T-helper 1 cell (primary cell): ENCODE measurements around the gene TRPC5OS.

Source experiments
- DNase-seq, 5 donors: peaks; one replicate each; pipeline ENCODE4 v3.0.0-alpha.2; 2012 to 2020
- total RNA-seq, 4 donors: gene quantifications; one replicate each; lab custom pipeline; 2026; lab: John Stamatoyannopoulos, UW

The TRPC5OS gene
- total RNA-seq: 0 reads per million in 4 donors

DNA sequence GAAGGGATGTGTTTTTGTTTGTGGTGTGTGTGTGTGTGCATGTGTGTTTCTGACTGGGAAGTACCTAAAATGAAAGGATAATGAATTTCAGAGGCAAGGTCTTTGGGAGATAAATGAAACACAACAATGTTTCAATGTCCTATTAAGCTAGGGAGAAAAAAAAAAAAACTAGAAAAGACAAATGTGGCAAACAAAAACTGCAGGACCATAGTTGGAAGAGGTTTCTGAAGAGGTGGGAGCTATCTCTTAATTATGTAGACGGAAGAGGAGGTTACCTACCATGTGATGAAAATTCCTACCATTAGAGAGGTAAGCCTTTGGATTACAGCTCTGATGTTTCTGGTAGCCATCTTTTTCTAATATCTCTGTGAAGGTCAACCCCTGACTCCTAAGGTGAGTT is at the start of gene TRPC5OS:
TSS of gene TRPC5OS (plus strand) at position 301 of the 400 bp plus-strand sequence. CDS start 25,669 bp downstream, outside the sequence.
- no peak for DNase-seq

DNA sequence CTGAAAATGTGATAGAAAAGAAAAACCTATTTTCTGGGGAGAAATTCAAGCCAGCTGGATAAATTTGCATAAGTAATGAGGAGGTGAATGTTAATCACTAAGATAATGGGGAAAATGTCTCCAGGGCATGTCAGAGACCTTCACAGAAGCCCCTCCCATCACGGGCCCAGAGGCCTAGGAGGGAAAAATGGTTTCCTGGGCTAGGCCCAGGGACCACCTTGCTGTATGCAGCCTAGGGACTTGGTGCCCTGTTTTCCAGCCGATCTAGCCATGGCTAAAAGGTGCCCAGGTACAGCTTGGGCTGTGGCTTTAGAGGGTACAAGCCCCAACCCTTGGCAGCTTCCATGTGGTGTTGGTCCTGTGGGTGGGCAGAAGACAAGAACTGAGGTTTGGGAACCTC is 46.6 kb upstream of the TRPC5OS start:
- no peak for DNase-seq

DNA sequence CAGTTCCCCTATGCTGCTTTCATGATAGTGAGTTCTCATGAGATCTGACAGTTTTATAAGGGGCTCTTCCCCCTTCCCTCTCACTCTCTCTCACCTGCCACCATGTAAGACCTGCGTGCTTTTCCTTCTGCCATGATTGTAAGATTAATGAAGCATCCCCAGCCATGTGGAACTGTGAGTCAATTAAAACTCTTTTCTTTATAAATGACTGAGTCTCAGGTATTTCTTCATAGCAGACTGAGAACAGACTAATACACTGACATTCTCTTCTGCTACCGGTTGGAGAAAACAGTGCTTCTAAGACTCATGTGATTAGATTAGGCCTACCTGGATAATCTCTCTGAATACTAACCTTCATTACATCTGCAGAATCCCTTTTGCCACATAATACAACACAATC is 45.4 kb upstream of the TRPC5OS start:
- no peak for DNase-seq

DNA sequence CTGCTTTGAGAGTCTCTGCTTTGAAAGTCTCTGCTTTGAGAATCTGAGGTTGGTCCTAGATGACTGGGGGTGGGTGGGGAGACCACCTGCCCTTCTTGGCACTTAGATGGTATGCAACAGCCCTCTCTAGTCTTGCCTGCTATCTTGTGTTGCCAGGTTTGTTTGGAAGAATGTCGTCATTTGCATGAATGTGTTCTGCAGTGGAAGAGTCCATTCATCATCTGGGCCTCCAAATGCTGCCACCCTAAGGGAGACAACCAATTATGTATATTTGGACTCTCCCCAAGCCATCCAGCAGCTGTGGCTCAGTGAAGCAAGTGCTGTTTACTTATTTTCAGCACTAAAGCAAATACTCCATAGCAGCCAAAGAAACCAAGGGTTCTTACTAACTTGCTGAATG is 44.6 kb upstream of the TRPC5OS start:
- DNase-seq: no peak

DNA sequence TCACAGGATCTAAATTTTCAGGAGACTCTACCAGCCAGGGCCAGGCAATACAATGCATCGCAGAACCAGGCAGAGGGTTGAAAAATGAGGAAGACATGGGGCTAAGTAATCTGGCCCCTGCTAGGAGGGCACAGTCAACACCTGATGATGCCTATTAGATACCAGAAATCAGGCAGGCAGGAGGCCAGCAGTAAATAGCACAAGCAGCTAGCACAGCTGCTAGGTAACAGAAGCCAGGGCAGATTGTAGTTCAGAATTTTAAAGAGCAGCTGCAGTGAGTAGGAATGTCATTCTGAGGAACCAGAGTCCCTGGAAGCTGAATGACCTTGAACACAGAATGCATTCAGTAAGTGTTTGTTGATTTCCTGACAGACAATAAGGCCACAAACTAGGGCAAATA is 38.8 kb upstream of the TRPC5OS start:
- no peak for DNase-seq

DNA sequence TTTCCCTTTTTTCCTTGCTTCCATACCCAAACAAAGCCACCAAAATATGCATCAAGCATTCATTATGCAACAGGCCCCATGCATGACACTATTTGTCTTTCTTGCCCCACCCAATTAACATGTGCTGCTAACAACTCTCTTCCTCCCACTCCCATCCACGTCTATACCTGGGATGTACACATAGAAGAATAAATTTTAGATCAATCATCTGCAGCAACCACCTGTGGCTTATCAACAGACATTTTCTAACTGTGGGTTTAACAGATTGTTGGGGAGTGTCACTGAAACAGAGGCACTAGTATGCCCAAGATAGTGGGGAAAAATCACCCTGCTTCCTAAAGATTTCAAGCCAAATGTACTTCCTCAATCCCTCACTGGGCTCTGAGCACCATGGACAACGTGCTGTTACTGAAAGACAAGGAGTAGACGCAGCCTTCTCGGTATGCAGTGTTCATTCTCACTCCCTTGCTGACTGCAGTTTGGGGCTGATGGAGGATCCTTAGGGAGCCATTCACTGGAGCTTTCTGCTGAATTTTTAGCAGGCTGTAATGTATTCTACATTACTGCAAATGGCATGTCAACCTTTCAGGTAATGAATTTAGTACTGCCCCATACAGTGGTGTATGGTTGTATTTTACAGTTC is 28.4 kb upstream of the TRPC5OS start:
- DNase-seq: no peak

DNA sequence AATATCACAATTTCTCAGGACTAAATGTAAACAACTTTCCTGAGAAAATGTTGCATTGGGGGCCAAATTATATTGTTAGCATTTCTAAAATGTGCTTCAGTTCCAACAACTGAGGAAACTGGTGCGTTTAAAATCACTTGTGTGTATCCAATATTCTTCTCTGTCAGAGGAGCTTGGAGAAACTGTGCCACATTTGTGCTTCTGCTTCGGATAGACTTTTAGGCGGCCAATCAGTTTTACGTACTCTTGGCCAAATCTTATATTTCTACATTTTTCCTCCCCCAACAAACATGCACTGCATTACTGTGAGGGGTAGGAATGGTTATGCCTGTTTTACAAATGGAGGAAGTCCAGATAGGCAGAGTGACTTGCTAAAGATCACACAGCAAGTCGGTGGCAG is 27.4 kb upstream of the TRPC5OS start:
- no peak for DNase-seq

DNA sequence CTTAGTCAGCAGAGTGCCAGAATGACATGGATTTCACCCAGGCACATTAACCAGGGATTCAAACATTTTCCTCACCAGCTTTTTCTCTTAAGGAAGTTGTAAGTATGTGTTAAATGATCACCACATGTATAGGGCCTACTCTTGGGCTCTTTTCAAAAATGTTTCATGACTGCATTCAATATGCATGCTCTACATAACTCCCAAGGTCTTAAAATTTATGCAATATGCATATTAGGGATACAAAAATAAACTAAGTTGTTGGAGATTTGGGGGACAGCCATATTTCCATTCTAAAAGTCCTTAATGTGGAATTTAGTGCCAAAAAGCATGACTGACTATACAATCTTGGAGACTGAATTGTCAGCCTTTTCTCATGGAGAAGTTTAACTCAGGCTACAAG is 25.0 kb upstream of the TRPC5OS start:
- DNase-seq: no peak

DNA sequence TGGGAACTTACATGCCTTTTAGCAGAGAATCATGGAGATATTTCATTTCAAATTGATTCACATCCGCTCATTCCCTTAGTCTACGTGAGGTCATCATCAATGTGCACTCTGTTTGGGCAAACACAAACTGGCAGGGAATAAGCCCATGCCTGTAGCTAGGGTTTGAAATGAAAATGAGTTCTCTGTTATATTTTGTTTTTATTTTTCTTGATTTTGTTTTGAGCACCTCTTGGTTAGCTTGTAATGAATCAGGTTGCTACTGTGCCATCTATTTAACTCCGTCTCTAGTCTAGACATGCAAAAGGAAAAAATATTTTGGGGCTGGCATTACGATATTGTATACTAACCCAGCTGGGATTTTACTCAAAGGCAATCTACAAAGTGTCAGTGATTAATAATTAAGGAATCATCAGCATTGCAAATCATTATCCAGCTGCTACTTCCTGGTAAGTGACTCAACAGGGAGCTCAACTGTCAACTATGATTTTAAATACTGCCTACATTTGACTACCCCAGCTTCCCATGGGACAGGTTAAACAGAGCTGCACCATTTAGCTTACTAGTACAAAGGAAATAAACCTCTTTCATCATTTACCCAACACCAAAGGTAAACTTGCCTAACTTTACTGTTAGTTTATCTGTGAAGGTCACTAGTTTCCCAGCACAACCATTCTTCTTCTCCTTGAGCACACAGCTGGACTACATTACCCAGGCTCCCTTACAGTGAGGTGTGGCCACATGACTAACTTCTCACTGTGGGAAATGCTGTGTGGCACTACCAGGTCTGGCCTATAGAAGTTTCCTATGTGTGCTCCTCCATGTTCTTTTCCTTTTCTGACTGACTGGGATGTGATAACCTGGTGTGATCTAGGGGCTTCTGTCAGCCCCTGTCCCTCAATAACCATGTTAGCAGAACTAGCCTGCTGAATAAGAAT is 21.2 kb upstream of the TRPC5OS start:
- no peak for DNase-seq

DNA sequence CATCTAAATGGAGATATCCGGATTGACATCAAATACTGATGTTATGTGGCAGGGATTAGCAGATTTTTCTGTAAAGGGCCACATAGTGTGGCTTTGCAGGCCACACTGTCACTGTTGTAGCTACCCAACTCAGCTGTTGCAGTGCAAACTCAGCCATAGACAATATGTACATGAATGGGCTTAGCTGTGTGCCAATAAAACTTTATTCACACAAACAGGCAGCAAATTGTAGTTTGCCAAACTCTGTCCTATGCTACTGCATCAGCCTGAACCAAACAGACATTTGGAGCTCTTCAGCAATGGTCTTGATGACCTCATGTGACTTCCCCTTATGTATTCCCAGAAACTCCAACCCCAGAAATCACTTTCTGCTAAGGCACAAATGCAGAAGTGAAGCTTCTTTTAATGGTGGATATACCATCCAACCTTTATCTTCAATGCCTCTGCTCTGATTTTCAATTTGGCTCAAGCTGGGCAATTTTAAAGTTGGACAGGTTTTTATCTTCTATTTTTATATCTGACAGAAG is 18.4 kb upstream of the TRPC5OS start:
- no peak for DNase-seq

DNA sequence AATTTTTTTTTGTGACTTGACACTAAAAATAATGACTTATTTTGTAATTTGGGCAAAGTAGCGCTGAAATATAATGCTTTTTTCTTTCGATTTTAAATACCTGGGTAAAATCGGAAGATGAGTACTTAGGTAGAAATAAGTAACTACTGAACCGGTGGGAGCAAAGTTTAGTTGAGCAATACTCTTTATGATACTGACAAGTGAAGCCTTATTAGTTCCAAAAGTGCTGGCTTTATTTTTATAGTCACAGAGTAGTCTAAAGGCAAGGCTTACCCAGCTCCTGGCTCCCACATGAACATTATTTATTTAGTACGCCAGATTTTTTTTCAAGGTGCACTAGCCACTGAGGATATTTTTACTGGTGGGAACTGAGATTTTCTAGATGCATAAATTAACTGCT is 14.4 kb upstream of the TRPC5OS start:
- no peak for DNase-seq

DNA sequence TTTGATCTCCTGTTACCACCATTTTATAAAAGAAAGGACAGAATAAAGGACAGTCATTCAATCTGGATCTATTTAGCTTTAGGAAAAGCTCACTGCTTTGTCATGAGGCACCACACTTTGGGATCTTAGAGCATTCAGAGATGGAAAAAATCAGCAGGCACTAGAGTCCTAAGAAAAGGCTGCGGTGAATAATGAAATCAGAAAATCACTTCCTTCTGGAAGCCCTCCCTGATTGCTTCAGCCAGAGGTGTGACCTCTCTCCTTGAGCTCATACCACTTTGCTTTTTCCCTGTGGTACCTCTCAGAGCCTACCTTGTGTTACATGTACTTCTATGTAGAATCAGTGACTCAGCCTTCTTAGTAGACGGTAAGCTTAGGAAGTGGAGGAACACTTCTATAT is 8.7 kb upstream of the TRPC5OS start:
- DNase-seq: no peak

DNA sequence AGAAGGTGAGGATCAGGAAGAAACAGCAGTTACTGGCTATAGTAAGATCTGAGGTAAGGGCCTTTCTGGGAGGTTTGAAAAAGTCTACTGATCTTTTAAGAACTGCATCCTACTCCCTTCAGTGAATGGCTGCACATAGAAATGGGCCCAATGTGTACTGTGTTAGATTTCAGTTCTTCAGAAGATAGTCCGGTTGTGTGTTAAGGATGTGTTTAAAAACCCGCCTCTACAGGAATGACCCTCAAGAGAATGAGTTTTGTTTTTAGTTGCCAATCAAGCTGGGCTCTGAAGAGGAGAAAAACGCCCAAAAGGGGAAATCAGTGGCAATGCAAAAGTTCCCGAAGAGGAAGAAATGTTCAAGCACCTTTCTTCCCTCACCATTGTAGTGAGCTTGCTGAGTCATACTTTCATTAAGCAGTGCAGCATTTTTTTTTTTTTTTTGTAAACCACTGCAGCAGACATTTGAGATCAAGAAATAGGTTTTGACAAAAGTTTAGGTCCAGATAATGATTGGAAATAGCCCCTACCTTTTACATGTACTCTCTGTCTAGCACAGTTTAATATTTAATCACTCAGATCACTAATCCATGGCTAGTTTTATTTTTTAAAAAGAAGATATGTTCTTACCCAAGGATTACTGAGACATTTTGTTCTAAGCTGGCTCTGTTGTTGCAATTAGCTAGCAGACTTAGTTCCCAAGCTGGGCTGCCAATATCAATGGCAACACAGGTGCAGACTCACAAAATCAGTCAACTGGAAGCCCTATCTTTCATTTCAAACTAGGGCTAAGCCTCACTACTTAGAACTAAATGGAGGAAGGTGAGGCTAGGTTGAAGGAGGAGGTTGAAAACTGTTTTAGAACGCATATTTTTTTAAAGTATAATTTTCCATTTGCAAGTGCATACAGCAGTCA is 7.0 kb upstream of the TRPC5OS start:
- no peak for DNase-seq

DNA sequence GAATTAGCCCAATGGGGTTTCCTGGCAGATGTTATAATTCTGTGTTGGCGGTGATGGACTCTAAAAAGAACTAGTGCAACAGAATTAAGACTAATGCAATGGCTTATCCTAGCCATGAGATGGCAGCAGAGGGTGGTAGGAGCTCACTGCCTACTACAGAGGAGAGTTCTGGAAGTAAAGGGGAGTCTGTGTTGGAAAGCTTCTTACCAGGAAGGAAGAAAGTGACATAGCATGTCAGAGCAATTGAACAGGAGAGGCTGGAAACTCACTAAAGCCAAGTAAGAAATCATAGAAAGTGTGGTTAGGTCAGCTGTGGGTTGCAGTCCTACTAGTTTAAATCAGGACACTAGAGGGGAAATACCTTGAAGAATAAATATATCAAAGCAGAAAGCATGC is 6.3 kb upstream of the TRPC5OS start:
- peak in 1 of 5 donors; percentile 20 for DNase-seq

DNA sequence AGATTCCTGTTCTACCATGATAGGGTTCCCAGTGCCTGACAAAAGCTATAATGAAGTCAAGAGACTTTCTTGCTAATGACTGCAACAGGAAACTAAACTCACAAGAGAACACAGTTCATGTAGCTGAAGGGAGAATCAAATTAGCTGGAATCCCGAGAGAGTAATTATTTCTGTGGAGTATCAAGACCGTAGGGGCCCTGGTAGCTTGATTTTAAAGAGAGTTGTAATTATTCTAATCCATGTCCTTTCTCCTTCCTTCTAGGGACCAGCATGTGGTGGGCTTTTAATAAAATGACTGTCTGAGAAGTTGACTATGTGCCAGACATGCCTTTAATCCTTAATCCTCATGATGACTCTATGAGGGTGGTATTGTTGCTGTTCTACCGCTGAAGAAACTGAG is 1.7 kb upstream of the TRPC5OS start:
- DNase-seq: no peak

DNA sequence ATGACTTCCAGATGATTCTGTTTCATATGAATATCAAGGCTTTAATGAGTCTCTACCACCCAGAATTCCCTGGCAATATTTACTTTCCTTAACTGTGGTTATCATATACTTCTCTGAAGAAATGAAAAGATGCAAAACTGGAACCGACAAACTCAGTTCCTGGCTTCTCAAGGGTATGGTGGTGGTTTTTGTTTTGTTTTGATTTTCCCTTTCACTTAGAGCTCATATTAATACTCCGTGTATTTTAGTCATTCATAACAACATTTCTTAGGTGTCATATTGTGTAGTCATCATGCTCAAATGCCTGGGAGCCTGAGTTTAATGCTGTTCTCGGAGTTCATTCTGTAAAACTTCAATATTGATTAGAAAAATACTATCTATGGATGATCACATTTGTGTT is 665 bp downstream of the TRPC5OS start:
- no peak for DNase-seq

DNA sequence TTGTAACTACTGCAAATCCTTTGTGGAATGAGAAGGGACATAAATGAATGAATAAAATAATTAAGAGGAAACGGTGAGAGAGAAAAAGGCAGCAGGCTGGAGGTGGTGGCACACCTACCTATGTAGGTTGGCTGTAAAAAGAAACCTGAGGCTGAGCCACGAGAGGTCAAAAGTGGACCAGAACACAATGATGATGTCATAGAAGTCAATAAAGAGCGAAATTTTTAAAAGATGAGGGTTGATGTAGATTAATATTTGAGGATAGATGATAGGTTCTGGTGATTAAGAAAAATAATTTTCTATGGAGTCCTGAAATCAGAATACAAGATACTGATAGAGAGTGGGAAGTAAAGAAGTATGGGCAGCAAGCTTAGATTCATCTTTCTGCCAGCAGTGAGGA is 1.7 kb downstream of the TRPC5OS start:
- DNase-seq: no peak

DNA sequence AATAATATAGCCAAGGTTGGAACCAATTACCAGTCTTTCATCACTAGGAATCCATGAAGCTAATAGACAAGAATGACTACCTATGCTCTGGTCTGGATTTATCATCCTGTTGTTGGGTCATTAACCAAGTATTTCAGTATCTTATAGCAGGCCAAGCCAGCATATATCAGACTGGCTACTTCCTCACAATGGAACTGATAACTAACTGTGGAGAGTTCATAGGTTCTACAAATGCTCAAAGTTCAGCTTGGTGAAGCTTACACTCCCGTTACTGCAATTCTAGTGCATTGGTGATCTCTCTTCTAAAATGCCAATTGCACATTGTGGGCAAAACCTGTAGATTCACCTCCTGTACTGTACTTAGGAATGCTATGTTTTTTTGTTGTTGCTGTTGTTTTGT is 4.8 kb downstream of the TRPC5OS start:
- no peak for DNase-seq

DNA sequence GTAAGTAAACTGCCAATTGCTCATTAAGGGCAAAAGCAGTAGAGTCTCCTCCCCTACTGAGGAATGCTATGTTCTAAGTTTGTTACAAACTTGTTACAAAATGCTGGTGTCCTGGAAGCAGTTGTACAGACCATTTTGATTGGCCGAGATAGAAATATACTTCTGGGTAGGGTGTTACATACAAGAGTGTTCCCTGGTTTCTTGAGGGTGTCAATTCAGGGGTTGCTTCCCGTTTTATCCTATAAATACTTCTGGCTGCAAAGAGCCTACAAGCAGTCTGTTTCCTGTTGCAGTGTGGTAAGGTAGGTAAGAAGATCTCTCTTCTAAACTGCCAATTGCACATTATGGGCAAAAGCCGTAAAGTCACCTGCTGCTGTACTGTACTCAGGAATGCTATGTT is 5.7 kb downstream of the TRPC5OS start:
- DNase-seq: no peak

DNA sequence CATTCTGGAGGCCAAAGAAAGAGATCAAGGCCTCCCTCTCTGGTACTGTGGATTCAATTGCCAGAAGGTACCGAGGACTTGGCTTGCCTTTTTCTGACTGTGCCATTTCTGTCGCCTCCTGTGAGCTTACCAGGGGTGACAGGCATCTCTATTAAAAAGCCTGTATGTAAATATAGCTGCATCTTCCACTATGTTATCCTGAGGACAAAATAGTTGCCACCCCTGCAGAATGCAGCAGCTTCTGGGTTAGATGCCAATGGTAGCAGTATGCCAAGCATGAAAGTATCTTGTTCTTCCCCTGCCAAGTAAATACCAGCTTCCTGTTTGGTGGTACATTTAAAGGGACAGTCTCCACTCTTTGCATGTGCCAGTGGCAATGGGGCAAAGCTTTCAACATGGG is 10.7 kb downstream of the TRPC5OS start:
- no peak for DNase-seq

DNA sequence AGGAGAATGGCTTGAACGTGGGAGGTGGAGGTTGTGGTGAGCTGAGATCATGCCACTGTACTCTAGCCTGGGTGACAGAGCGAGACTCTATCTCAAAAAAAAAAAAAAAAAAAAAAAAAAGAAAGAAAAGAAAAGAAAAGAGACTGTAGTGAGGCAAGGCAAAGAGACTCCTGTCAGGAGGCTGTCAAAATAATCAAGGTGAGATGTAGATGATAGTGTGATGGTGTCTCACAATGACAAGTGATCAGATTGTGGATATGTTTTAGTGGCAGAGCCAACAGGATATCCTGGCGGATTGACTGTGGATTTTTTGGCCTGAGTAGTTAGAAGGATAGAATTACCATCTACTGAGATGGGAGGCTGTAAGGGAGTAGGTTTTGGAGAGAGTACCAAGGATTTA is 12.6 kb downstream of the TRPC5OS start:
- no peak for DNase-seq

DNA sequence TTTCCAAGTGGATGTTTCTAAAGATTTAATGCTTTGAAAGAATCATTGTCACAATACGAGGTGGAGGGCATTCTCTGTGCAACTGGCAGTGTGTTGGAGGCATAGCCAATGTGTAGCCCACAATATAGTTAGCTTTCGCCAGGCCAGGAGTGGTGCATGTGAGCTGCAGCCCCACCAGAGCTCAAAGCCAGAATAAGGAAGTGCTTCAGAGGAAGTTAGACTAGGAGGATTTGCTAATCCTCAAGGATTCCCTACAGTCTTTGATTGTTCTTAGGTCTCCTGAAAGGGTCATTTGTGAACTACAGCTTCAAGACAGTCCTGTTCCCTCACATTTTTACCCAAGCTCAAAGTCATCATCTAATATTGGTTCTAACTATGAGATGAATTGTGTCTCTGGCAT is 16.4 kb downstream of the TRPC5OS start:
- no peak for DNase-seq

DNA sequence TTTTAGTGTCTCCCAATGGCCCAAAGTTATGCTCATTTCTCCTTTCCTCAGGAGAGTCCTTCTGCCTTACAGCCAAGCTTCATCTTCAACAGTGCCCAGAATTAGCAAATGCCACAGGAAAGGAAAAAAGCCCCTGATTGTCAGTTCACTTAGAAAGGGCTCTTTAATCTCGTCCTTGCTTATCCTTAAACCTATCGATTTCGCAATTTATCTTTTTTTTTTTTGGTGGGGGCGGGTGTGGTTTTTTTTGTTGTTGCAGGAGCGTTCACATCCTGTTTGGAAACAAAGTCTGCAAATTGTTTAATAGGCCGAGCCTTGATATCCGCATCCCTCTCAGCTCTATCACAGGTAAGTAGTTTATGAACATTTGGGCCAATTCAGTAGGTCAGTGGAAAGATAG is 20.2 kb downstream of the TRPC5OS start:
- no peak for DNase-seq
